ENCODE measurements around the gene DUSP11.
"Not testable (repeated sequence)": the region's sequence is repeated elsewhere in the genome, so short reads cannot be mapped to it uniquely, and the experiment has no call there.

DUSP11 gene

DNA sequence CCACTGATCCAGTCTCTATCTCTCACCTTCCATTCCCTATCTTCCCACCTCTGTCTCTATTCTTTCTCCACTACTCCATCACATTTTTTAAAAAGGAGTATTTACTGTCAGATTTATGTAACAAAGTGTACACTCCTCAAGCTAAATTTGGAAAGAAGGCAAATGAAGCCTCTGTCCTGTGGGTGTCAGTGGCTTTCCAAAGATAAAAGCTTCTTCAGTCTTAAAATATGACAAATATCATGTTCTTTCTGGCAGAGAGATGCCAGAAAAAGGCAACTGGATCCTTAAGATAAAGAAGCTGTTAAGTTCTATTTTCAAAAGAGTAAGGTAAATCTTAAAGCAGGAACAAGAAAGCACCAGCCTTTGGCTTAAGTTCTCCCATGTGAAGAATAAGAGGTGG lies 7.1 kb downstream of the DUSP11 start:
- DNase-seq (ENCODE audit: low spot score): no peak

DNA sequence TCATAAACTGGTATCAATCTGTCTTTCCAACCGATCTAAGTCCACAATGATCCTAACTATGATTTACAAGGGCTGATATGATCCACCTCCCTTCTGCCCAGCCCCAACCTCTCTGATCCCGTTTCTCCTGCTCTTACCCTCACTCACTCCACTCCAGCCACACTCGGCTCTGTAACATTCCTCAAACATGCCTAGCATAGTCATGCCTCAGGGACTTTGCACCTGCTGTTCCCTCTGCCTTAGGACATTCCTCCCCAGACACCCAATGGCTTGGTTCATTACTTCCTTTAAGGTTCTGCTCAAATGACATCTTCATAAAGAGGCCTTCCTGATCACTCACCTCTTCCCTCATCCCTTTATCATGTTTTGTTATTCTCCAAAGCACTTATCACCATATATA lies 9.2 kb downstream of the DUSP11 start:
- DNase-seq (ENCODE audit: low spot score): no peak

DNA sequence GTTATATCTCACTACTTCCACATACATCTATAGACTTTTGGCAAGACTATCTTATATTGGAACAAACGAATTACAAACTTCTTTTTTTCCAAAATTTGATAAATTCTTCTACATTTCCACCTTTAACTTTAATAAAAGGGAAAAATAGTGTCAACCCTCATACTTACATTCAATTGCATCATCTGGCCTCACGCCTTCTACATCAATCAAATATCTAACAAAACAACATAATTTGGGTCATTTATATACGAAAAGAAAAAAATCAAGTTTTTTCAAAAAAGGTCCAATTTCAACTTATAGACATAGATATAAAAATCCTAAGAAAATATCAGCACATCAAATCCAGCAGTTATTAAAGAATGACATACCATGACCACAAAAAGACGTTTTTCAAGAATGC lies 12.9 kb downstream of the DUSP11 start:
- no peak for DNase-seq (ENCODE audit: low spot score)

DNA sequence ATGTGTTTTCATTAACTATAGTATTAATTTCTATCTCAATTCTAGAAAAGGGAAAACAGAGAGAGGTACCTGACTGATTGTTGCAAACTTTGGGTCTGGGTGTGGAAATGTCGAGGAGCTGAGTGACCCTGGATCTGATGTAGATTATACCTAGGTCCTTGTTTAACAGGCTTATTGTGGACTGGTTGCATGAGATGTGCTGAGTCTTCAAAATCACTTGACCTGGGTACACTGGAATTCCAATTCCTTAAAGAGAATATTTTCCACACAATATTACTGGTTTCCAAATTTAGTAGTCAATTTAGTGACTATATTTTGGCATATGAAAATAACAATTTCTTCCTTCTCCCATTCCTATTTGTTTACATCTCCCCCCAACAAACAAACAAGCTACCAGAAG lies 13.6 kb downstream of the DUSP11 start:
- no peak for DNase-seq (ENCODE audit: low spot score)

DNA sequence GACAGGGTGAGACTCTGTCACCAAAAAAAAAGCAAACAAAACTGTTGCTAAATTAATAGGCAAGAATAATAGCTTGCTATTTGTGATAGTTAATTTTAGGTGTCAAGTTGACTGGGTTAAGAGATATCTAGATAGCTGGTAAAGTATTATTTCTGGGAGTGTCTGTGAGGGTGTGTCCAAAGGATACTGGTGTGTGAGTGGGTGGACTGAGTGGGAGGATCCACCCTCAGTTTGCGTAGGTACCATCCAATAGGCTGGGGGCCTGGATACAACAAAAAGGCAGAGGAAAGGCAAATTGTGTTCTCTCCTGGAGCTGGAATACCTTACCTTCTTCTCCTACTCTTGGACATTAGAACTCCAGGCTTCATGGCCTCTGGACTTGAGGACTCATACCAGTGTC lies 15.0 kb downstream of the DUSP11 start:
- no peak for DNase-seq (ENCODE audit: low spot score)

DNA sequence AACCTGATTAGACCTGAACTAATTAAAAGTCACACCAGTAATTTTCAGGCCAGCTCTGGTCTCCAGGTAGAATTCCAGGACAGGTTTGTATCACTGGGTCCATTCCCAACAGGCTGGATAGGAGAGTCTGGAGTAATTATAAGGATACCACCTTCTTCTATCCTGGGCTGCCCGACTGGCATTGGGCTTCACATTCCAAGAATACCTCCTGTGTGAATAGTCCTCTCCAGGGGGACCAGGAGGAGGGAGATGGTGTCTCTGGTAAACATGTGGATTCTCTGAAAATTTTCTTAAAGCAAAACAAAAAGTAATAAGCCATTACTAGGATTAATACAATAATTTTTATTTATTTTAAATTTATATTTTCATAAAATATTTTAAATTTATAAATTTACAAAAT lies 17.3 kb downstream of the DUSP11 start:
- no peak for DNase-seq (ENCODE audit: low spot score)

DNA sequence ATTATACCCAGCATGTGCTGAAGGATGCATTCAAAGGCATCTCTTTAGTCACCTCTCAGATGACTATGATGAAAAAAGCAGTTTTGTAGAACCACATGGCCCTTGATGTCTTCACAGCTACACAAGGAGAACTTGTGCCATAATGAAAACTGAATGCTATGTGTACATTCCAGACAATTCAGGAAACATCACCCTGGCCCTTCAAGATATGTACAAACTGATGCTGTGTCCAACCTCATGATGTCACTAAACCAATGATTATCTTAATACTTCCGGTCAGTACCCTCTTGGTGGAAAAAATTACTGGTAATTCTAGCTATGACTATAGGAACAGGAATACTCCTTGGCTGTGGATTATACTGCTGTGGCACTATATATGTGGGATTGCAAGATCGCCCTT lies 20.0 kb downstream of the DUSP11 start:
- DNase-seq (ENCODE audit: low spot score): no peak

DNA sequence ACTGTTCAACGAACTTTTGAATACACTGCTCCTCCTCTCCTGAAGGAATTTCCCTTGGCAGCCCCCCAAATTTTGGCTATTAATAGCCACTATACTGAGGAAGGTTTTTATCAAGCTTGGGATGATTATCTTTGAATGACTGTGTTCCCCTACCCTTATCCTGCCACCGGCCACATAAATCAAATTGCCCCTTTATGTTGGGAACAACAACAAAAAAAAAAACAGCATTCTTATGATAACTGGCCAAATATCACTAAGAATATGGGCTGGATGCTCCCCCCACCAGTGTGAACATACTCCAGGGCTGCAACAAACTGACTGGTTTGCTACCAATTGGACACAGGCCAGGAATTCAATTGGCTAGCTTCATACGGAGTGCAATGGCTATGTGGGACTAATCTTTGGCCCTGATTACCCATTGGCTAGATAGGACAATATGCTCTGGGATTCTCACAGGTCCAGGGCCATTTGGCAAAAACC lies 20.6 kb downstream of the DUSP11 start:
- DNase-seq (ENCODE audit: low spot score): no peak

DNA sequence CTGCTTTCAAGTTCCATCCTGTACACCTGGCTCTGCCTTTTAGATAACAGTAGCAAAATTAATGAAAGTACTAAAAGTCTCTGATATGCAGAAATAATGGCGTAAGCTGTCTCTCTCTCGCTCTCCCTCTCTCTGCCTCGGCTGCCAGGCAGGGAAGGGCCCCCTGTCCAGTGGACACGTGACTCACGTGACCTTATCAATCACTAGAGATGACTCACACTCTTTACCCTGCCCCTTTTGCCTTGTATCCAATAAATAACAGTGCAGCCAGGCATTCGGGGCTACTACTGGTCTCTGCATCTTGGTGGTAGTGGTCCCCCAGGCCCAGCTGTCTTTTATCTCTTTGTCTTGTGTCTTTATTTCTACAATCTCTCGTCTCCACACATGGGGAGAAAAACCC lies 25.6 kb downstream of the DUSP11 start:
- not testable (repeated sequence) for DNase-seq (ENCODE audit: low spot score)

DNA sequence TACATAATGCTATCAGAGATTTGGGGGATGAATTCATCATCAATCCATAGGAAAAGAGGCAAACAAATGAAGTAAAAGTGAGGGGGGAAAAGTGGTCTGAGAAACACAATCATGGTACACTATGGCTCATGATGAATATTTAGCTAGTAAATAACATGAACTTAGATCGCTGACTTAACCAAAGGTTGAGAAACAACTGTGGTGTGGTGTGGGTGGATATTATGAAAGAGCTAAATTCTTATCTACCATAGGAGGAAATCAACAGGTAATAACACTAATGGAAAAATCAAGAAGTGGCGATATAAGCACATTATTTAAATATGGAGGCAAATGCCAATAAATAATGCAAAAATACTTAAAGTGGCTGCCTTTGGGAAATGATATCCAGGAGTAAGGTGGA lies 30.6 kb downstream of the DUSP11 start:
- DNase-seq (ENCODE audit: low spot score): no peak

DNA sequence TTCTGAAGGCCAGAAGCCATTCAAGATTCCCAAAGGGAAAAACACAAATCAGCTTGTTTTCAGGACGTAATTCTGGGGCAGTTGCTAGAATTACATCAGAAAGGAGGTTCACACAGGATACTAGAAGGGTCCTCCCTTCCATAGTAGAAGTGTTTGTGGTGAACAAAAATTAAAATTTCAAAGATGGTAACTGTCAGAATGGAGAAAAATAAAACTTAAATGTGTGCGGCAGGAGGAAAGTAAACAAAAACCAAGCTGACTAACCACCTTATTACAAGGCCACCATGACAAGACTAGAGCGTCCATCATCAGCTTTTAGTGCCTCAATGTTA lies 33.1 kb downstream of the DUSP11 start:
- DNase-seq (ENCODE audit: low spot score): no peak

DNA sequence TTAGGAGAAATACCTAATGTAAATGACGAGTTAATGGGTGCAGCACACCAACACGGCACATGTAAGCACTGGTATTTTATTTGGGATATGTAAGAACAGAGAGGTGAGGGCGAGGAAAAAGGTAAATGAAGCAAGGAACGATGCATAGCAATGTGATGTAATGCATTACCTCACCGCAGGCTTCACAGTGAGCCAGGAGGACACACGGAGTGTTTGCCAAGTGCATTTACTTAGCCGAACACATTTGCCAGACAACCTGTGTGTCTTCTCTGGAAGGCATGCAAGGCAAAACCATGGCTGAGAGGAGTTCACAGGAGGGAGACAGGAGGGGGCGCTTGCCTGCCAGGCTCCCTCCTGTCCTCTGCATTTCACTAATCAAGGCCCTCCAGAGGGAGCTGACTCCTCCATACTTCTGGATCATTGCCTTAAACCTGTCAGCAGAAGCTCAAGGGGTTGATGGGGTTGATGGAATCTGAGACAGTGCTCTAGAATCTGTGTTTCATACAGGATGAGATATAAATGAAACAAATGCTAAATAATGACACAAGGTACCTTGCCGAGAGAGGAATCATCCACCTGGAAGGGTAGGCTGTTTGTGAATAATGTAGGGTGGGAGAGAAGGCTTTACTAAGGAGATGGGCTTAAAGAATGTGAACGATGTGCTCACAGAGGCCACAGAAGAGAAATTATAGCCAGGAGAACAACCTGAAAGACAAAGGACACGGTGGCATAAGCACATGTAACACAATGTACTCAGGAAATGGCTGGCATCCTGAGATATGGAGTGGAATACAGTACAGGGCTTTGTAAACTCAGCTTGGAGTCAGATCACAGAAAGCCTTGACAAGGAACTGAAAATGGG lies 33.7 kb downstream of the DUSP11 start:
- no peak for DNase-seq (ENCODE audit: low spot score)

DNA sequence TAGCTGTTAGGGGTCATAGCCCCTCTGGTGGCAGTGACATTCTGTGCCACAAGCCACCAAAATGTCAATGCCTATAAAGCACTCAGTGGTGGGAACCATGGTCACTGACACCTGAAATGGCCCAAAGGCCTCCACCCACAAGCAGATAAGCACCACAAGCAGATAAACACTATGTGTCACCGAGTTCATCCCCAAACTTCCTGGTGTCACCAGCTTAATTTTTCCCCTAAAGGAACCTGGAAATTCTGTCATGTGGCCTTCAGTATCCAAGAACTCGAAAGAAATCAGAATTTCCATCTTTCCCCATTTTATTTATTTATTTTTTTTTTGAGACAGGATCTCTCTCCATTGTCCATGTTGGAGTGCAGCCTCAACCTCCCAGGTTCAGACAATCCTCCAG lies 39.1 kb downstream of the DUSP11 start:
- DNase-seq (ENCODE audit: low spot score): no peak

DNA sequence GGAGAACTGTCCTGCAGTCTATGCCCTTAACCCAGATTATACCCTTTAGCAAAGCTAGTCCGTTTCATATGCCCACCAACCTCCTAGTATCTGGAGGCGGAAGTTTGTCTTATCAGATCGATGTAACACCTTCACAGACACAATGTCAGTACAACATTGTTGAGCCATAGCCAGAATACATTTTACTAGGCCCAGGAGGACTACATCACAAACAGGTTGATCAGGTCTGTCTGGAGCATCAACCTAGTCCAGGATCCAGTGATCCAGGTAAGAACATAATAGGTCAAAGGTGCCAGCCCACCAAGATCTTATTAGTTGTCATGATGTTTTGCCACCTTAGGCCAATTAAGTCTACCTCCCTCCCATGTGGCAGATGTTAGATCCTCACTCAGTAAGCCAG lies 40.8 kb downstream of the DUSP11 start:
- DNase-seq (ENCODE audit: low spot score): no peak

DNA sequence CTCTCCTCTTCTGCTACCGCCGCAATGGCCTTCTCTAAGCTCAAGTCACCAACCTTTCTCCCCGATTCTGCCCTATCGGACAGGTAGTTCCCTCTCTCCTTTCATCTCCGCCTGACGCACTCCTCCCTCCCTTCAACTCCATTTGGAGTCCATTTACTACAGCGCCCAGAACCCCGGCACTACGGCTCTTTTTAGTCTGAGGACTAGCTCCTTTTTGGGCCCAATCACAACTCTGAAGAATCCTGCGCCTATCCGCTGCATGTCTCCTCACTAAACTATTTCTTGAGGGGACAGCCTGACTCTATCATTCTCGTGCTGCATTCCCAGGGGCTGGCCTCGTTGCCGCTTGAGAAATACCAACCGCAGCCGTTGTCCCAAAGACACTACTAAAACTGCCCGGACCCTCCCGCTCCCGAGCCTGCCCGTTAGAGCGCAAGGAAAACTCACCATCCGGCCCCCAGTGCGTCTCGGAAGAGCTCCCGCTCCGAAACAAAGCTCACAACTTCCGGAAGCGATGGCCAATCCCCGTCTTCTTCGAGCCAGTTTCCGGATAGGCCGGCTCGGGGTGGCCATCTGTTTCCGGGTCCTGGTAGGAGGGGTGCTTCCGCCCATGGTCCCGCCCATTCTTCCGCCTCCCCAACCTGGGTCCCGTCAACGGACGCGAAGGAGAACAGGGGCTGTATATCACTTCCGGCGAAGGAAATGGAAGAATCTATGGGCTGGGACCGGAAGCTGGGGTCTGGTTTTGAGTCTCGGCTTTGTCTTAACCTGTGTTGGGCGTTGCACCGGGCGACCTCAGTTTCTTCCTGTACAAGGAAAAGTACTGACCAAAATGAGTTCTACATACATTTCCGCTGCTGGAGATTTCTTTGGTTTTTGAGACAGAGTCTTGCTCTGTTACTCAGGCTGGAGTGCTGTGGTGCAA lies 42.8 kb downstream of the DUSP11 start, which contains the start of gene TPRKB:
Gene TPRKB, minus strand, starts transcription at position 491 of the 925 bp plus-strand sequence. CDS start 2,776 bp downstream, outside the sequence.
- peak; percentile 99 for DNase-seq (ENCODE audit: low spot score)

DNA sequence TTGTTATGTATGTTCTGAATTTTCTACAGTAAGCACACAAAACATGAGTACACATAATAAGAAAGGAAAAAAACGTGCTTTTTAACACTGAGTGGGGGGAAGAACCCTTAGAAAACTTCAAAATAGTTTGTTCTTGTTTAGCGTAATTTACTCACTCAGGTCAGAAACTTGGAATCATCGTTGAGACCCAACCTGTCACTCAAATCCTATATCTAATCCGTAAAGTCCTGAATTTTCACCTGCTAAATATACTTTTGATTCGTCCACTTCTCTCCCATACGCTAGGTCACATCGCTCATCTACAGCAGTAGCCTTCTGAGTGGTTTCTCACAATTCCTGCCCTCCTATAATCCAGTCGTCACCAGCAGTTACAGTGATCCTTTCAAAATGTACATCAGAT lies 43.5 kb downstream of the DUSP11 start:
- no peak for DNase-seq (ENCODE audit: low spot score)

DNA sequence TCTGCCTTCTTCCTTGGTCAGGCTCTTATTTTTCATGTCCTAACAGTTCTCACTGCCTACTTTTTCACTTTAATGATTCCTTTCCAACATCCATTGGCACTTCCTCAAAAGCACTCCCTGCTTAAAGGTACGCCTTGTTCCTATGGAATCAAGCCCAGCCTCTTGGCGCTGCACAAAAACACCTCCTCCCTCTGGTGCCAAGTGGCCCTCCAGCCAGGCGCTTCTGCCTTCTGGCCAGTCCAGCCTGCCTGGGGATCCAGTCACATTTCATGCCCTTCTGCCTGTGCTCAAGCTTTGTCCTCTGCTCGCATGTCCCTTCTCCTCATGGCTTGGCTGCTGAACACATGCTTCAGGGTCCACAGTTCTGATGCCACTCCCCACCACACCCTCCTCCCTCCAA lies 49.1 kb downstream of the DUSP11 start:
- no peak for DNase-seq (ENCODE audit: low spot score)

DNA sequence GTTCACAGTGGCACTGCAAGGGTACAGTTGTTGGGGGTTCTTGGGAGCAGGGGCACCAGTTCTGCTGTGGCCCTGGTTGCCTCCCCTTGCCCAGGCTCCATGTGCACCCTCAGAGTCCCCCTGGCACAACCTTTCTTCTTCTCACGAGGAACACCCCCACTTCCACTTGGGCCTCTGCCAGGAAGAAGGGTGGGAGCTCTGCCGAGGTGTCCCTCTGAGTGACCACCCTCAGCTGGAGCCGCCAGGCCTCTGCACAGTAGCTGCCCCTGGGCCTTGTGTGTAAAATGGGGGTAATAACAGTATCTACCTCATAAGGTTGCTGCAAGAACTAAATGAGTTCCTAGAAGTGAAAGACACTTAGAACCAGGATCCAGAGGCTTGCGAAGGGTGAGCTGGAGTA lies 51.2 kb downstream of the DUSP11 start:
- no peak for DNase-seq (ENCODE audit: low spot score)

DNA sequence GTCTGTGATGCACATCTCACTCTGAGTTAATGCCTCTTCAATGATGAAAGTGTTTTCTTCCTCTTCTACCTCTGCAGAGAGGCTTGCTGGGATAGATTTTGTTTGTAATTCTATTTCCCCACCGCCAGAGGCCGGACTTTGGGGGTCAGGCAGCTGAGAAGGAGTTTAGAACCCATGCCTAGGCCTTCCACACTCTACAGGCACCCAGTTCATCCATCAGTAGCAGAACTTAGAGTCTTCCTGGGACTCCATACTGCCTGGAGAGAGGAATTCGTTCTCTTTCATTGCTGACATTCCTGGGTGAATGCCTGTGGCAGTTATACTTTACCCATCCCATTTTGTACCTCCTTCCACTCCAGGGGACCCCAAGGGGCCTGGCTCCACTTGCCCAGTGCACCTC lies 51.9 kb downstream of the DUSP11 start:
- DNase-seq (ENCODE audit: low spot score): no peak

DNA sequence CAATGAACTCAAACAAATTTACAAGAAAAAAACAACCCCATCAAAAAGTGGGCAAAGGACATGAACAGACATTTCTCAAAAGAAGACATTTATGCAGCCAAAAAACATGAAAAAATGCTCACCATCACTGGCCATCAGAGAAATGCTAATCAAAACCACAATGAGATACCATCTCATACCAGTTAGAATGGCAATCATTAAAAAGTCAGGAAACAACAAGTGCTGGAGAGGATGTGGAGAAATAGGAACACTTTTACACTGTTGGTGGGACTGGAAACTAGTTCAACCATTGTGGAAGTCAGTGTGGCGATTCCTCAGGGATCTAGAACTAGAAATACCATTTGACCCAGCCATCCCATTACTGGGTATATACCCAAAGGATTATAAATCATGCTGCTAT lies 53.2 kb downstream of the DUSP11 start:
- DNase-seq (ENCODE audit: low spot score): not testable (repeated sequence)

DNA sequence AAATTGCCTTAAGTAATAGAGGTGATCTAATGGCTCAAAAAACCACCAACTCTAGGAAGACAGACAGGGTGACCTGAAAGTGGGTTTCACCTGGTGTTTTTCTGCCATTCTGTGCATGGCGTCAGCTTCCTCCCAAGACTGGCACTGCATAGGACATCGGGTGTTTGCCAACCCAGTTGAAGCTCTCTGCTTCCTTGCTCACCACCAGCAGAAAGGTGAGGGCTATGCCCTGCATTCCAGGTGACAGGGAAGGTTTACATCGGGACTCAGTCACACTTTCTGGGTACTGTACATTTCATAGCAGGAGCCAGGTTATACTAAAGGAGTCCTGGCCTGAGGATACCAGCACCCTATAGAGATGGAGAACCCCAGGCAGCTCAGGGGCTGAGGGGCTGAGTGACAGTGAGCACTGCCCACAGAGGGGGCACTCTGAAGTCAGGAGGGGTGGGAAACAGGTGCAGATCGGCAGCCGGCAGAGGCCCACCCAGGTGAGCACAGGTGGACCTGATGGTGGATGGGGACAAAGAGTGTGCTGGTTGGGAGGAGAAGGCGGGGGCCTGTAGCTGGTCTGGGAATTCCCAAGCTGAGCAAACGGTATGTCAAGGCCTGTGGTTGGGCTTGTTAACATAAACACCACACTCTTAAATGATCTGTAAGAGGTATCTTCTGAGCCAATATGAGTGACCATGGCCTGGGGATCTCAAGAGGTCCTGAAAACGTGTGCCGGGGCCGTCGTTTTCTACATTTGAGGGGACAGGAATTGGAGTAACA lies 60.9 kb downstream of the DUSP11 start:
- no peak for DNase-seq (ENCODE audit: low spot score)

DNA sequence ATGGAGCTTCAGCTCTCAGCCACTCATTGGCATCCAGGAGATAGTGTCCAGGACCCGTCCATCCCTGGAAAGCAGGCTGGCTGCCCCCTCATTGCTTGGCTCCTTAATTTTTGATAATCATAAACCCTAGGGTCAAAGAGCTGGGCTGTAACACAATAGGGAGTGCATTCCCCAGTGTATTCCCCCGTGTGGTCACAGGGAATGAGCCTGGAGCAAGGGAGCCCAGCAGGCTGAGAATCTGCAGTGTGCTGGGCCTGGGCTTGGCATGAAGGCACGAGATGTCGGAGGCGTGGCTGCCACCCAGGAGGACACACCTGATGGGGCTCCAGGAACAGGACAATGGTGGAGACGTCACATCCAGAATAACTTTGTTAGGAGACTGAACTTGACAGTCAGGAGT lies 61.5 kb downstream of the DUSP11 start:
- no peak for DNase-seq (ENCODE audit: low spot score)

Data from SW480 (cell line).